HCT116 (cell line): Measurements from ENCODE around the gene TIGAR. TPM values are rescaled to one million over a fixed set of nuclear protein-coding genes. Genes with fewer than 3 reads are reported as not detected.

ENCODE experiments used
- ATAC-seq: fragments of 200-7000 bp; cut with Tn5 transposase; 2 replicates; pipeline ENCODE4 v1.9.1; 2020; ENCODE audit warnings: mild to moderate bottlenecking, moderate library complexity
- BruUV-seq: library from RNA; stranded (reverse); fragments of 400-500 nt; replicated peaks from 2 replicates; lab custom pipeline; 2021; lab: Mats Ljungman, UMichigan
- CTCF ChIA-PET: fragments of 300-600 bp; sonication (Branson Sonifier 250); formaldehyde crosslinking; loops from one replicate; lab custom pipeline; 2021; ENCODE audit warnings: antibody characterized with exemption; lab: Charles Lee
- POLR2A ChIA-PET: fragments of 300-600, 350-600 bp; sonication (Branson Sonifier 250); formaldehyde crosslinking; loops from one replicate; lab custom pipeline; 2021; ENCODE audit warnings: antibody characterized with exemption; lab: Charles Lee
- RAD21 ChIA-PET, 2 experiments: fragments of 300-600 bp; sonication (Branson Sonifier 250); formaldehyde crosslinking; loops; one replicate each; lab custom pipeline; 2023; ENCODE audit warnings: low total read pairs in 2 of 2; ENCODE audit not compliant: uncharacterized antibody in 2 of 2, unreplicated experiment in 2 of 2, low non-redundant PET in 1 of 2; lab: Charles Lee
- DNase-seq: peaks from one replicate; pipeline ENCODE4 v3.0.0-alpha.2; 2010; ENCODE audit warnings: low read depth, low spot score
- H2AFZ ChIP-seq: fragments of 200-600 bp; shearing (Covaris generic), sonication (generic); 2 replicates; pipeline ENCODE4 v1.6.1; 2017; ENCODE audit warnings: low read depth, mixed run types, mixed read lengths, antibody characterized with exemption, low read length; ENCODE audit not compliant: poor library complexity, severe bottlenecking
- H3K27ac ChIP-seq: 2 replicates; pipeline ENCODE4 v1.5.1; 2012; ENCODE audit warnings: low read depth, low read length
- H3K27me3 ChIP-seq: fragments of 200-600 bp; sonication (generic); 2 replicates; pipeline ENCODE4 v1.6.1; 2016; ENCODE audit warnings: mixed run types, low read length, mixed read lengths; ENCODE audit not compliant: insufficient read depth
- H3K36me3 ChIP-seq, 2 experiments: fragments of 200-500 bp in 1 of 2; fragments of 200-600 bp in 1 of 2; sonication (Bioruptor generic) in 1 of 2; sonication (generic) in 1 of 2; 2 replicates each; pipeline versions ENCODE4 v1.5.1 to v1.6.1; 2014 to 2016; ENCODE audit warnings: low read length in 2 of 2, inconsistent platforms in 1 of 2, mixed read lengths in 1 of 2, mixed run types in 1 of 2; ENCODE audit not compliant: insufficient read depth in 2 of 2, control insufficient read depth in 1 of 2
- H3K4me1 ChIP-seq, 2 experiments: fragments of 200-600 bp in 1 of 2; sonication (generic) in 1 of 2; 2 replicates each; pipeline versions ENCODE4 v1.5.1 to v1.6.1; 2012 to 2017; ENCODE audit warnings: low read length in 2 of 2, inconsistent platforms in 1 of 2, mild to moderate bottlenecking in 1 of 2, mixed read lengths in 1 of 2, mixed run types in 1 of 2, moderate library complexity in 1 of 2; ENCODE audit not compliant: insufficient read depth in 2 of 2, control insufficient read depth in 1 of 2
- H3K4me2 ChIP-seq: fragments of 200-600 bp; sonication (generic); 2 replicates; pipeline ENCODE4 v1.6.1; 2017; ENCODE audit warnings: mixed run types, low read length, mixed read lengths
- H3K4me3 ChIP-seq, 2 experiments: fragments of 200-600 bp in 1 of 2; sonication (generic) in 1 of 2; replicated peaks in 1 of 2; 2 replicates each; pipeline ENCODE4 v1.5.1; 2011 to 2016; ENCODE audit warnings: low read length in 2 of 2, control low read depth in 1 of 2, low read depth in 1 of 2, mild to moderate bottlenecking in 1 of 2, mixed read lengths in 1 of 2, mixed run types in 1 of 2
- H3K79me2 ChIP-seq: fragments of 200-600 bp; sonication (generic); 2 replicates; pipeline ENCODE4 v1.6.1; 2017; ENCODE audit warnings: mild to moderate bottlenecking, mixed run types, low read length, moderate library complexity, mixed read lengths; ENCODE audit not compliant: insufficient read depth
- H3K9ac ChIP-seq: fragments of 200-600 bp; sonication (generic); 2 replicates; pipeline ENCODE4 v1.6.1; 2016; ENCODE audit warnings: low read length, mixed read lengths
- H3K9me2 ChIP-seq: fragments of 200-600 bp; sonication (generic), shearing (Covaris generic); 2 replicates; pipeline ENCODE4 v1.6.1; 2017; ENCODE audit warnings: mixed run types, mild to moderate bottlenecking, moderate library complexity; ENCODE audit not compliant: insufficient read depth
- H3K9me3 ChIP-seq, 2 experiments: fragments of 200-500 bp in 1 of 2; fragments of 200-600 bp in 1 of 2; sonication (Bioruptor generic) in 1 of 2; sonication (generic) in 1 of 2; 2 replicates each; pipeline ENCODE4 v1.6.1; 2014 to 2017; ENCODE audit warnings: low read length in 2 of 2, mixed read lengths in 2 of 2, inconsistent platforms in 1 of 2, low read depth in 1 of 2, mild to moderate bottlenecking in 1 of 2, mixed run types in 1 of 2, moderate library complexity in 1 of 2; ENCODE audit not compliant: control insufficient read depth in 1 of 2, insufficient read depth in 1 of 2
- H4K20me1 ChIP-seq: fragments of 200-600 bp; sonication (generic), shearing (Covaris generic); 2 replicates; pipeline ENCODE4 v1.6.1; 2017; ENCODE audit warnings: mixed run types, mild to moderate bottlenecking, moderate library complexity; ENCODE audit not compliant: insufficient read depth
- ATF3 ChIP-seq: IDR thresholded peaks from 2 replicates; pipeline ENCODE4 v1.6.1; 2012
- CBX3 ChIP-seq: IDR thresholded peaks from 2 replicates; pipeline ENCODE4 v1.6.1; 2012; ENCODE audit warnings: low read depth
- CEBPB ChIP-seq: IDR thresholded peaks from 2 replicates; pipeline ENCODE4 v1.6.1; 2012; ENCODE audit warnings: low read depth
- CTCF ChIP-seq, 3 experiments: fragments of 200-600 bp in 1 of 3; sonication (generic) in 1 of 3; IDR thresholded peaks in 2 of 3; conservative IDR thresholded peaks in 1 of 3; 2 replicates each; pipeline ENCODE4 v1.5.1; 2012 to 2017; ENCODE audit warnings: low read depth in 2 of 3, low read length in 2 of 3, antibody characterized with exemption in 1 of 3, borderline replicate concordance in 1 of 3, control low read depth in 1 of 3, mild to moderate bottlenecking in 1 of 3, mixed read lengths in 1 of 3, mixed run types in 1 of 3, moderate library complexity in 1 of 3; ENCODE audit not compliant: insufficient read depth in 1 of 3
- ELF1 ChIP-seq: IDR thresholded peaks from 2 replicates; pipeline ENCODE4 v1.6.1; 2012; ENCODE audit warnings: low read depth, borderline replicate concordance
- EZH2 ChIP-seq: fragments of 200-600 bp; sonication (generic); IDR thresholded peaks from 2 replicates; pipeline ENCODE4 v1.6.1; 2017; ENCODE audit warnings: antibody characterized with exemption, mixed run types
- EZH2phosphoT487 ChIP-seq: fragments of 200-600 bp; IDR thresholded peaks from 2 replicates; pipeline ENCODE4 v1.6.1; 2018; ENCODE audit warnings: antibody characterized with exemption, borderline replicate concordance
- FOSL1 ChIP-seq: IDR thresholded peaks from 2 replicates; pipeline ENCODE4 v1.6.1; 2012; ENCODE audit warnings: low read depth
- MAX ChIP-seq: IDR thresholded peaks from 2 replicates; pipeline ENCODE4 v1.6.1; 2012
- POLR2A ChIP-seq: IDR thresholded peaks from 2 replicates; pipeline ENCODE4 v1.7.0; 2011; ENCODE audit warnings: borderline replicate concordance; ENCODE audit not compliant: insufficient read depth, insufficient read length; ENCODE audit errors: extremely low read depth
- POLR2AphosphoS5 ChIP-seq: IDR thresholded peaks from 2 replicates; pipeline ENCODE4 v1.6.1; 2011; ENCODE audit warnings: mild to moderate bottlenecking, low read depth, low read length, moderate library complexity
- REST ChIP-seq: IDR thresholded peaks from 2 replicates; pipeline ENCODE4 v1.6.1; 2012; ENCODE audit warnings: low read depth
- SP1 ChIP-seq: IDR thresholded peaks from 2 replicates; pipeline ENCODE4 v1.6.1; 2012; ENCODE audit warnings: low read depth
- TCF7L2 ChIP-seq: IDR thresholded peaks from 2 replicates; pipeline ENCODE4 v1.7.0; 2011; ENCODE audit warnings: borderline replicate concordance, inconsistent platforms; ENCODE audit not compliant: insufficient read depth, insufficient read length; ENCODE audit errors: extremely low read depth
- YY1 ChIP-seq: IDR thresholded peaks from 2 replicates; pipeline ENCODE4 v1.6.1; 2011; ENCODE audit warnings: low read length, low read depth, moderate library complexity, mild to moderate bottlenecking; ENCODE audit not compliant: insufficient replicate concordance; ENCODE audit errors: extremely low read depth
- ZBTB33 ChIP-seq: IDR thresholded peaks from 2 replicates; pipeline ENCODE4 v1.6.1; 2011; ENCODE audit warnings: mild to moderate bottlenecking, low read length, moderate library complexity; ENCODE audit not compliant: insufficient replicate concordance; ENCODE audit errors: extremely low read depth
- ZFX ChIP-seq: fragments of 450-650 bp; IDR thresholded peaks from 2 replicates; pipeline ENCODE4 v1.6.1; 2017
- ZNF274 ChIP-seq: fragments of 200-500 bp; sonication (Bioruptor generic); IDR thresholded peaks from 2 replicates; pipeline ENCODE4 v1.6.1; 2014; ENCODE audit warnings: mild to moderate bottlenecking, low read depth, low read length, inconsistent platforms
- intact Hi-C: fragments of 100-400 bp; cut with micrococcal nuclease; formaldehyde crosslinking; loops from 2 replicates; pipeline ENCODE4 v1.10.0; 2022
- total RNA-seq: library from RNA; stranded (reverse); gene quantifications from one replicate; pipeline ENCODE4 v1.2.1, GENCODE V29; 2021; ENCODE audit not compliant: unreplicated experiment

Gene TIGAR
- total RNA-seq, 1 experiment from 2014 or later: 13.7 TPM

GRCh38 chr12:4277857-4278256 lies 43.2 kb upstream of the TIGAR start:
- BruUV-seq: no TSS peak
- ChIA-PET POLR2A (interaction anchor here (1.5 kb wide), 1 partner anchor 393 kb away, joined by 5 read pairs; no protein-coding TSS in a partner anchor), RAD21 (no interaction called here), CTCF (interaction anchor here (0.8 to 4.5 kb wide), 10 partner anchors 10 to 393 kb away, joined by 3 to 91 read pairs (median 10); no protein-coding TSS in a partner anchor)
- intact Hi-C loops: loop anchor here (1.0 to 10.0 kb wide), 6 partner anchors 171 to 977 kb away; no protein-coding TSS in a partner anchor
- Histone ChIP-seq H4K20me1 (no peaks in the 10 kb centered on the region), H3K9ac (no peak overlapping the region), H3K4me1 (peaks cover 5 to 7% of the 10 kb centered on the region in 2 experiments; a peak in 2 of 4 replicates), H3K27ac (no peak overlapping the region), H3K4me3 (no peak overlapping the region), H2AFZ (no peak overlapping the region), H3K9me3 (no peaks in the 10 kb centered on the region), H3K27me3 (peaks cover 17% of the 10 kb centered on the region), H3K9me2 (no peaks in the 10 kb centered on the region), H3K4me2 (no peak overlapping the region), H3K79me2 (no peaks in the 10 kb centered on the region), H3K36me3 (no peaks in the 10 kb centered on the region)
- ATAC-seq: no peak
- TF ChIP-seq POLR2A (no peak), EZH2phosphoT487 (no peak), CTCF (IDR thresholded peaks at IDR 0.05 in 2 of 3, conservative IDR thresholded peaks at IDR 0.05 in 1 of 3; ENCODE audit: borderline replicate concordance in 1 of 3, insufficient read depth in 1 of 3, low read depth in 2 of 3, low read length in 2 of 3) (no peak), YY1 (no peak), ZFX (no peak), ZNF274 (no peak), TCF7L2 (no peak), EZH2 (no peak), MAX (no peak), REST (no peak), SP1 (no peak), ELF1 (no peak), CBX3 (no peak), CEBPB (no peak), ZBTB33 (no peak), POLR2AphosphoS5 (no peak), ATF3 (no peak), FOSL1 (no peak)
- DNase-seq: no peak
